ENCODE data around the gene ABI1. TPM values are rescaled to one million over a fixed set of nuclear protein-coding genes. Genes with fewer than 3 reads are reported as not detected.
A peak's percentile ranks its signal among the peaks of the same experiment; 100 is the strongest.
"Not testable (repeated sequence)": the region's sequence is repeated elsewhere in the genome, so short reads cannot be mapped to it uniquely, and the experiment has no call there.

ABI1 gene
- total RNA-seq, 2 experiments from 2014 or later: 83.2 to 83.6 TPM

DNA sequence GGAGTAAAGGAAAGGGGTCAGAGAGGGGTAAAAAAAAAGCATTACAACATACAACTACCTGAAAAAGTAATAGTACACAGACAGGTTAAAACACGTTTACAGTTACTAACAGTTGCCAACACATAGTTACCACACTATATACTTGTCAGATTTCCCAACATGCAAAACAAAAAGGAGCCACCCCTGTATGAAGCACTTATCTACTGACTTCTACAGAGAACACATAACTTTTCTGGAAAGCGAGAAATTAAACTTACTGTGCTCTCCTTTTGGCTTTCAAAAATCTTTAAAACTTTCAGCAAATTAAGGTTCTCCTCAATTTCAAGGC is 2.1 kb downstream of the ABI1 start:
- CTCF ChIA-PET: no interaction called here
- intact Hi-C loops (cut with DNase I, micrococcal nuclease): loop anchor here (2.0 to 5.0 kb wide), 5 partner anchors 36 to 294 kb away; partner anchors contain the start of gene ANKRD26 (in 1 of the 2)
- no peaks in the 10 kb centered on the region for H3K27me3 ChIP-seq (ENCODE audit: control insufficient read depth in 1 of 2, insufficient read depth in 2 of 2, low read length in 2 of 2)
- no peaks in the 10 kb centered on the region for H3K36me3 ChIP-seq (ENCODE audit: insufficient read depth, low read length)
- ATAC-seq (ENCODE audit: poor library complexity) (no peak), DNase-seq (peak in 1 of 14 experiments; percentile 31)
- TF ChIP-seq CTCF (IDR thresholded peaks at IDR 0.05): no peak
- Mint-ChIP-seq H3K27ac (peak overlapping the region; percentile 87), H3K4me3 (peak overlapping the region; percentile 95), H3K4me1 (ENCODE audit: low read depth) (peaks cover 53% of the 10 kb centered on the region), H3K36me3 (ENCODE audit: low read depth) (peaks cover 33% of the 10 kb centered on the region), H3K27me3 (peaks cover 7% of the 10 kb centered on the region), H3K9me3 (no peaks in the 10 kb centered on the region)
- POLR2A ChIA-PET: no interaction called here
- no peak overlapping the region for H3K27ac ChIP-seq (ENCODE audit: low read depth in 1 of 2, low read length in 2 of 2)
- peak overlapping the region; percentile 91 for H3K4me3 ChIP-seq (ENCODE audit: low read length)
- H3K9me3 ChIP-seq (ENCODE audit: control insufficient read depth in 1 of 2, insufficient read depth in 1 of 2, low read length in 2 of 2): no peaks in the 10 kb centered on the region
- H3K4me1 ChIP-seq (ENCODE audit: insufficient read depth, low read length): peaks cover 27% of the 10 kb centered on the region

DNA sequence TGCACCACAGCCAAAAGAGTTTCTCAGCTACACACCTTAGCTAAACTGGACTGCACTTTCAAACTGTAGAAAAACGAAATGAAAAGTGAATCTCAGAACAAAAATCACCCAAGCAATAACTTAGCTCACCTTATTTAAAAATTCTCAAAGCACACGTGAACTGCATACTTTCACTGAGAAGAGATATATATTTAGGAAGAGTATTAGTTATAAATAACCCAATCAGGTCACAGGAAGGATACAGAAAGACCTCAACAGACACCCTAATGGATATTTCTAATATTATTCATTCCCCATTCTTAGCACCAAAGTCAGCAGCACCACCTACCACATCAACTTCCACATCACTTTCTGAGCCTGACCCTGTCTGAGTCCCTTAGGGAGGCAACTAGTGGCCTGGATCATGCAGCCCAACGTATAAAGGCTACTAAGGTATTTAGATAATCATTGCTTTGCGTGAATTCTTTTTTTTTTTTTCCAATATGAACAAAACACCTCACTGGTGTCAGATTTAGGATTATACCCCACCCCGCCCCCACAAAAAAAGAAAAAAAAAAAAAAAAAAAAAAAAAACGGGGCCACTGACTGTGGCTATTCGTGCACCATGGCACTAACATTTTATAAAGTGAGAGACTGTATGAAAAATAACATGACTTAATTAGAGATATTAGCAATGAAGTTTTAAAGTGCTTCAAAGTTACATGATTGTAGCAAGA is 2.6 kb downstream of the ABI1 start:
- no peak overlapping the region for H3K27ac ChIP-seq (ENCODE audit: low read depth in 1 of 2, low read length in 2 of 2)
- Mint-ChIP-seq H3K36me3 (ENCODE audit: low read depth) (peaks cover 35% of the 10 kb centered on the region), H3K4me1 (ENCODE audit: low read depth) (peaks cover 55% of the 10 kb centered on the region), H3K4me3 (peak overlapping the region; percentile 95), H3K27ac (peak overlapping the region; percentile 87), H3K27me3 (peaks cover 2% of the 10 kb centered on the region), H3K9me3 (no peaks in the 10 kb centered on the region)
- H3K27me3 ChIP-seq (ENCODE audit: control insufficient read depth in 1 of 2, insufficient read depth in 2 of 2, low read length in 2 of 2): no peaks in the 10 kb centered on the region
- ChIA-PET POLR2A (interaction anchor here (1.3 kb wide), 1 partner anchor 14 kb away, joined by 5 read pairs; no protein-coding TSS in a partner anchor), CTCF (no interaction called here)
- intact Hi-C loops (cut with DNase I, micrococcal nuclease): loop anchor here (2.0 to 5.0 kb wide), 5 partner anchors 36 to 295 kb away; partner anchors contain the start of gene ANKRD26 (in 1 of the 2)
- H3K36me3 ChIP-seq (ENCODE audit: insufficient read depth, low read length): no peaks in the 10 kb centered on the region
- ATAC-seq (ENCODE audit: poor library complexity): no peak
- peak in 1 of 14 experiments; percentile 24 for DNase-seq
- no peak for TF ChIP-seq CTCF (IDR thresholded peaks at IDR 0.05)
- H3K9me3 ChIP-seq (ENCODE audit: control insufficient read depth in 1 of 2, insufficient read depth in 1 of 2, low read length in 2 of 2): peaks cover 0 to 3% of the 10 kb centered on the region in 2 experiments
- peak overlapping the region; percentile 91 for H3K4me3 ChIP-seq (ENCODE audit: low read length)
- H3K4me1 ChIP-seq (ENCODE audit: insufficient read depth, low read length): peaks cover 27% of the 10 kb centered on the region

DNA sequence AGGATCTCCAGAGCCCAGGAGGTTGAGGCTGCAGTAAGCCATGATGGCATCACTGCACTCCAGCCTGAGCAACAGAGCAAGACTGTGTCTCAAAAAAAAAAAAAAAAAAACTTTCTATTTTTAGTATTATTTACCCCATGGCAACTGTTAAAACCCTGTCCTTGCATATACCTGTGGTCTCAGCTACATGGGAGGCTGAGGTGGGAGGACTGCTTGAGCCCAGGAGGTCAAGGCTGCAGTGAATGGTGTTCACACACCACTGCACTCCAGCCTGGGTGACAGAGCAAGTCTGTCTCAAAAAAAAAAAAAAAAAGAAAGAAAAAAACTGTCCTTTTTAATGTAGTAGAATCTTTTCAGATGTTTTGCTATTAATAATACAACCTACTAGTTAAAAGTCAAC is 3.2 kb downstream of the ABI1 start:
- H3K9me3 Mint-ChIP-seq; H3K4me3 ChIP-seq (ENCODE audit: low read length); H3K27ac ChIP-seq (ENCODE audit: low read depth in 1 of 2, low read length in 2 of 2); CTCF ChIA-PET; H3K9me3 ChIP-seq (ENCODE audit: control insufficient read depth in 1 of 2, insufficient read depth in 1 of 2, low read length in 2 of 2); DNase-seq; H3K27me3 Mint-ChIP-seq; ATAC-seq (ENCODE audit: poor library complexity); H3K36me3 ChIP-seq (ENCODE audit: insufficient read depth, low read length); H3K27me3 ChIP-seq (ENCODE audit: control insufficient read depth in 1 of 2, insufficient read depth in 2 of 2, low read length in 2 of 2): not testable (repeated sequence)
- intact Hi-C loops (cut with DNase I, micrococcal nuclease): loop anchor here (5.0 kb wide), 4 partner anchors 35 to 245 kb away; partner anchors contain the start of gene ANKRD26 (in 1 of the 2)
- H3K36me3 Mint-ChIP-seq (ENCODE audit: low read depth): peaks cover 35% of the 10 kb centered on the region
- POLR2A ChIA-PET: interaction anchor here (1.3 kb wide), 1 partner anchor 13 kb away, joined by 5 read pairs; no protein-coding TSS in a partner anchor
- H3K4me1 Mint-ChIP-seq (ENCODE audit: low read depth): peaks cover 55% of the 10 kb centered on the region
- H3K4me3 Mint-ChIP-seq: peak overlapping the region; percentile 95
- H3K4me1 ChIP-seq (ENCODE audit: insufficient read depth, low read length): peaks cover 29% of the 10 kb centered on the region
- H3K27ac Mint-ChIP-seq: peak overlapping the region; percentile 87
